ENCODE data around the gene NUBP2. TPM values are rescaled to one million over a fixed set of nuclear protein-coding genes. Genes with fewer than 3 reads are reported as not detected.

The NUBP2 gene, protein sequence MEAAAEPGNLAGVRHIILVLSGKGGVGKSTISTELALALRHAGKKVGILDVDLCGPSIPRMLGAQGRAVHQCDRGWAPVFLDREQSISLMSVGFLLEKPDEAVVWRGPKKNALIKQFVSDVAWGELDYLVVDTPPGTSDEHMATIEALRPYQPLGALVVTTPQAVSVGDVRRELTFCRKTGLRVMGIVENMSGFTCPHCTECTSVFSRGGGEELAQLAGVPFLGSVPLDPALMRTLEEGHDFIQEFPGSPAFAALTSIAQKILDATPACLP
- total RNA-seq = 28.0 TPM

DNA sequence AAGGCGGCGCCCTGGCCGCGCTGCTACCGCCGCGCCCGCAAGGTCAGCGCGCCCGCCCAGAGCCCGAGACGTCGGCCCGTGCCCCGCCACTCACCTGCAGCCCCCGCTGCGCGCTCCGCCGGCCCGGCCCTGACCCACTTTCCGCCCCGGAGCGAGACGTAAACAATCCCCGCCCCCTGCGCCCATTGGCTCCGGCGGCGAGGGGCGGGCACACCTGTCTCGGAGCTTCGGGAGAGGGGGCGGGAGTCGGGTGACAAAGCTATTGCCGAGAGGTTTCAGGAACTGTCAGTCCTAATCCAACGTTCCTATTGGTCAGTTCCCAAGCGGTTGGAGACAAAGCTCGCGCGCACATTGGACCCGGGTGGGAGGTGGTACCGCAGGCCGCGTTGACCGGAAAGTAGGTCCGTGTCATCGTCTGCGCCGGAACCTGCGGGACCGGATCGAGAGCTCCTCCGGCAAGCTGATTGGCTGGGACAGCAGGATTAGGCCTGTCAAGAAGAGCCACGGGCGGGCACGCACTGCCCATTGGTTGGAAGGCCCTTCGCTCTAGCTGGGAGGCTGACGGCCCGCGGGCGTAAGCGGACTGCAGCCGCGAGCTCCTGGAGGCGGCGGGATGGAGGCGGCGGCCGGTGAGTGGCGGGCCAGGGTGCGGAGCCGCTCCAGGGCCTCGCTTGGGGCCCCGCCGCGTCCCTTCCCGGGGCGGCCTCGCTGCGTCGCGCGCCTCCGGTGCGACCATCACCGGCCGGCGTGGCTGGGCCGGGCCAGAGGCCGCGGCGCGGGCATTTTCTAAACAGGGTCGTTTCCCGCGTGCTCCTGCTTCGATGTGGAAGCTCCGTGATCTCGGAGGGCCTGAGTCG, at the start of gene NUBP2, which contains the start of gene SPSB3:
Gene NUBP2 (plus strand): TSS at position 553 of the 857 bp plus-strand sequence. CDS start 61 bp downstream, at position 614.
Gene SPSB3 (minus strand): TSS at position 164 of the 857 bp plus-strand sequence. CDS start 1,088 bp downstream, outside the sequence.
- ATAC-seq (peak; percentile 98), DNase-seq (ENCODE audit: low spot score) (peak; percentile 99)
- intact Hi-C loops (cut with DNase I) = no loop called here

DNA sequence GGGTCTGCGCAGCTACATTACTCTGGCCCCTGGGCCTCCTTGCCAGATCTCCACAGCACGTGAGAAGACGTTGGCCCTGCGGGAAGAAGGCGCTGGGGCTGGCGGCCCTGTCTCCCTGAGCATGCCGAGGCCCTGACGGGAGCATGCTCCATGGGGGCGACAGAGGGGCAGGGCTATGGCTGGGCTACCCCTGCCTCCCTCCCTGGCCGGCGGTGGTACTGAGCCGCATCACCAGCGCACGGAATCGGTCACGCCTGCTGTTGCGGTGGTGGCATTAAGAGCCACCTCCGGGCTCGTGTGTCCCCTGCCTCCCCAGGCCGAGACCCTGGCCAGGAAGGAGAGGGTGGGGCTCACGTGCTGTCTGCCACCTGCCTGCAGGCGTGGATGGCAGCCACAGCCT, 48.6 kb upstream of the NUBP2 start:
- DNase-seq (ENCODE audit: low spot score) (peak; percentile 53), ATAC-seq (peak; percentile 20)
- intact Hi-C loops (cut with DNase I) = no loop called here

DNA sequence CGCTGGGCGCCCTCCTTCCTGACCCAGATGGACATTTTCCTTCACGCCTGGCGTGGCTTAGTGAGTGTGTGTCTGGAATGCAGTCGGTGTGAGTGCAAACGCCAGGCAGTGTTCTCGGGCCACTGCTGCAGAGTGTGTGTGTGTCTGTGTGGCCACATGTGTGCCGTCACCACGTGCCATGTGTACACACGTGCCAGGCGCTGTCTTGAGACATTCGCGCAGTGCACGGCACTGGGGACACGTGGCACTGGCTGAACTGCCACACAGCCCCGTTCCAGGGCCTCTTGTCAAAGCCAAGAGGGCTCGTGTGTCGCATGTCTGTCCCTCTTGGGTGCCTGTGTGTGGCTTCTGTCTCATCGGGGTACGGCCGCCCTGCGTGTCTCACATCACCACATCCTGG, 47.9 kb upstream of the NUBP2 start:
- no peak for ATAC-seq

DNA sequence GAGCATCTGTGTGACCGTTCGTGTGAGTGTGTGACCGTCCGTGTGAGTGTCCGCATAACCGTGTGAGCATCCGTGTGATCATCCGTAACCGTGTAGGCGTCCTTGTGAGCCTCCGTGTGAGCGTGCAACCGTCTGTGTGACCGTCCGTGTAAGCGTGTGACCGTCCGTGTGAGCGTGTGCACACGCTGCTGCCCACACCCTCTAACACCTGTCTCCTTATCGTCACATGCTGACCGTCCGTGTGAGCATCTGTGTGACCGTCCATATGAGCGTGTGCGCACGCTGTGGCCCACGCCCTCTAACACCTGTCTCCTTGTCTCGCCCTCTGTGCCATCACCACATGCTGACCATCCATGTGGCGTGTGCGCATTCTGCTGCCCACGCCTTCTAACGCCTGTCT, 42.5 kb upstream of the NUBP2 start:
- intact Hi-C loops (cut with DNase I) = no loop called here
- ATAC-seq = no peak
- DNase-seq (ENCODE audit: low spot score) = no peak

More for the DNA sequence above, 47.9 kb upstream of the NUBP2 start:
- intact Hi-C loops (cut with DNase I) = no loop called here
- DNase-seq (ENCODE audit: low spot score) = no peak

DNA sequence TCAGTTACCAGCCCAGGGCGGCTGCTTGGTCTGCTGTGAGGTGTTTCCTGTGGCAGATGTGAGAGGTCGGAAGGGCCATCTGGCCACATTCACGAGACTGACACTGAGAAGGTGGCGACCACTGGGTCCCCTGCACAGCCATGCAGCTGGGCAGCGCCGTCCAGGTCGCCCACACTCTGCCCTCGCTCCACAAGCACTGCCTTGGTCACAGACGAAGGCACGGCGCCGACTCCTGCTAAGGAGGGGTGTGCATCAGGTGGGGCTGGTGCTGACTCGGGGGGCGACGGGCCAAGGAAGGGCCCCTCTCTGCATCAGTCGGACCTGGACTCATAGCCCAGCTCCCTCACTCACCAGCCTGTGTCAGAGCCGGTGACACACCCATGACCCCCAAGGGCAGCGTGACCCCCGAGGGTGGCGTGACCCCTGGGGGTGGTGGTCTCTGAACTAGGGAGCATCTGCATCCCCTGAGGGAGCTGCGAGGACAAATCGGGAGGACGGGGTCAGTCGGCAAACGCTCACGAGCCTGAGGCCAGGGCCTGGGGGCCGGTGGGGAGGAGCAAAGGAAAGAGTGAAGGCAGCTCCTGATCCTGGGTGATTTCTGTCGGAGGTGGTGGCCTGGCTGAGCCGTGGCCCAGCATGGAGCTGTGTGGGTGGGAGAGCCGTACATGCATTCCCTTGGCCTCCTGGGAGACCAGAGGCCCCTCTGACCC, 41.8 kb upstream of the NUBP2 start:
- intact Hi-C loops (cut with DNase I) = no loop called here
- ATAC-seq = peak; percentile 10

DNA sequence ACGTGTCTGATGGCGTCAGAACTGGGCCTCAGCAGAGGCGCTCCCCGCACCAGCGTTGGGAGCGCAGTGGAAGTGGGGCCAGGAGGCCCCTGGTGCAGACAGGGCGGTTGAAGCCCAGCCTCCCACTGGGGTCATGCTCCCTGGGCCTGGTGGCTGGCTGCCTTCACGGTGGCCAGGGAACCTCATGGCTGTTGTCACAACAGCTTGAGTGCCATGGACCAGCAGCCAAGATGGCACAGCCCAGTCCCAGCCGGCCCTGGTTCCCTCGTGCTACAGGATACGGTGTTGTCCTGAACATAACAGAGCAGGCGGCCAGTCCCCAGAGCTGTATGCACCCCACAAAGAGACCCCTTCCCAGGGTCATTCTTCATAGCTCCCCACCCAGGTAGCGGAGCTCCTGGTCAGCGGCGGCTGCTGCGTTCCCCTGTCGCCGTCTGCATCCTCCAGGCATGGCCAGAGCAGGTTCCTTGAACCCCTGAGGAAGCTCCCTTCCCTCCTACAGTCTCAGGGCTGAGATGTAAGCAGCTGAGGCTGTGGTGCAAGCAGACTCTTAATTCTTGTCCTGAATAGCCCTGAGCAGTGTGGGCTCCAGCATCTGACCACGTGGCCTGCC, 41.1 kb upstream of the NUBP2 start:
- ATAC-seq = peak; percentile 22
- intact Hi-C loops (cut with DNase I) = no loop called here
- DNase-seq (ENCODE audit: low spot score) = peak; percentile 49

More for the DNA sequence above, 41.8 kb upstream of the NUBP2 start:
- peak; percentile 53 for DNase-seq (ENCODE audit: low spot score)

DNA sequence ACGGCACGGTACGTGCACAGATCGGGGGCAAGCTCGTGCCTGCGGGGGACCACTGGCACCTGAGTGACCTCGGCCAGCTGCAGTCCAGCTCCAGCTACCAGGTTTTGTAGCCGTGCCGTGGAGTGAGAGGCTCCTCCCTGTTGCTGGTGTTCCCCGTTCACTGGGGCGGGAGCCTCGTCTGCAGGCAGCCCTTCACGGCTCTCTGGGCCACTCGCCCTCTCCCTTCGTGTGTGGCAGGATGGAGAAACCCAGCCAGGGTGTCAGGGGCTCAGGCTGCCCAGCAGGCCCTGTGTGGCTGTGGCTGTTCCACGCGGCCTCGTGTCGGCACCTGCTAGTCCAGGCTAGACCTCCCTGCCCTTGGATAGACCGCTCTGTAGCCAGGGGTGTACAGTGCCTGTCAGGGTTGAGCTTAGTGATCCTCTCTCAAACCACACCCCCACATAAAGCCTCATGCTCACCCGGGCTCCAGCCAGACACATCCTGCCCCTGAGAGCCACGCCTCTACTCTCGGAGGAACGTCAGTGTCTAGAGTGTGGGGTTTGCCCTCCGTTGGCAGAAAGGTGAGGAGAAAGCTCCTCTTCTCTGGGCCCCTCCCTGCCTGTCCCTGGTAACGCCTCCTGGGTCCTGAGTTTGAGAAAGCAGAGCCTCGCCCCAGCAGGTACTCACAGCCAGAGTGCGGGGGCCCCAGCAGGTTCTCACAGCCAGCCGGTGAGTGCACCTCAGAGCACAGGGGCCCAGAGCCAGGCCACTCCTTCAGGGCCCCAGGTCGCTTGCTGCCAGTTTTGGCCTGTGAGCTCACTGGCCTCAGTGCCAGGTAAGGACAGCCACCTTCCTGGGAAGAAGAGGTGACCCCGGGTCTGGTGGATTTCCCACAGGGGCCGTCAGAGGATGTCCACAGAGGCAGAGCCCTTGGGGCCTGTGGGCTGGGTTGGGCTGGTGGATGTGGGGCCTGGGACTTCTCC, 39.1 kb upstream of the NUBP2 start:
- ATAC-seq (no peak), DNase-seq (ENCODE audit: low spot score) (peak; percentile 54)
- intact Hi-C loops (cut with DNase I) = no loop called here

DNA sequence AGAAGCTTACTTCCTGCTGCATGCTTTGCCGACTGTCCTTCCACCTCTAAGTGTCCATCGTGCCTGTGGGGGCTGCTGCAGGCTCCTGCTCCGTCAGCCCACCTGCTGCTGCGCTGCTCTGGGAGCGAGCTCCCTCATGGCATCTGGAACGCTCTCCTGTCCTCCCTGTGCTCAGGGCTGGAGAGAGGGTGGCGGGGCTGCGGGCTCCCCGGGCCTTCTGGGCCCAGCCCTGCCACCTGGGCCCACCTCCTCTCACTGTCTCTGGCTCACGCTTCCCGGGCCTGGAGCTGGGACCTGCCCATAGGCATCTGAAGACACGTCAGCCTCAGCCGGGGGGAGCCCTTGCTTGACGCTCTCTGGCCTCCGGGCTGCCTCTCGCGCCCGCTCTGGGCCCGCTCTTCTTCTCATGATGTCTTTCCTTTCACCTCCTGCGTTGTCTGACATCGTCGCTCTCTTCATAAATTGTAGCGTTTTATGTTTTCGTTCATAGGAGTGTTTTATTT, 38.4 kb upstream of the NUBP2 start:
- intact Hi-C loops (cut with DNase I) = no loop called here
- DNase-seq (ENCODE audit: low spot score) (peak; percentile 41), ATAC-seq (no peak)

DNA sequence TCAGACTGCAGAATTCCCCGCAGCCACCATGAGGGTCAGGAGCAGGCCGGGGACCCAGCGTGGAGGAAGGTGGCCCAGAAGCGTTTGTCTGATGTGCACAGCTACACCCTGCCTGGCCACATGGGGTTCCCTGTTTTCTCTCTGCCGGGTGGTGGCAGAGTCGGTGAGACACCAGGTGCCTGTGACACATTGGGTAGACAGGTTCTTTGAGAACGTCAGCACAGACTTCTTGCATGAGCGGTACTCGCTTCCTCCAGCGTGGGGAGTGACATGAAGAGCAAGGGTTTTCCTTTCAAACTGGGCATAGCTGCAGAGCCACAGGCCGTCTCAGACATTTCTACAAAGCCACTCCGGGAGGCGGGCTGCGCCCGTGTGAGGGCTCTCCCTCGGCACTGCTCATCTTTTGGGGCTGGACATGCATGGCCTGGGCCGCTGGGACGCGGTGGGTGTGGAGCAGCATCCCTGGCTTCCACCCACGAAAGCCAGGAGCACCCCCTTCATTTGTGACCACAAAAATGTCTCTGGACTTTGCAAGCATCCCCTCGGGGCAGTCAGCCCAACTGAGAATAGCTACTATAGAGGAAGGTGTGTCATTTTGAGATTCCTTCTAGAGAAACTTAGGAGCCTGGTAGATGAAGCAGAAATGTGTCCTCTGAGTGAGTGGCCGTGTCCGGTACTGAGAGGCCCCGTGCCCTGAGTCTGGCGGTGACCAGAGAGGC, 37.4 kb upstream of the NUBP2 start:
- no peak for ATAC-seq
- intact Hi-C loops (cut with DNase I) = no loop called here
- peak; percentile 44 for DNase-seq (ENCODE audit: low spot score)

DNA sequence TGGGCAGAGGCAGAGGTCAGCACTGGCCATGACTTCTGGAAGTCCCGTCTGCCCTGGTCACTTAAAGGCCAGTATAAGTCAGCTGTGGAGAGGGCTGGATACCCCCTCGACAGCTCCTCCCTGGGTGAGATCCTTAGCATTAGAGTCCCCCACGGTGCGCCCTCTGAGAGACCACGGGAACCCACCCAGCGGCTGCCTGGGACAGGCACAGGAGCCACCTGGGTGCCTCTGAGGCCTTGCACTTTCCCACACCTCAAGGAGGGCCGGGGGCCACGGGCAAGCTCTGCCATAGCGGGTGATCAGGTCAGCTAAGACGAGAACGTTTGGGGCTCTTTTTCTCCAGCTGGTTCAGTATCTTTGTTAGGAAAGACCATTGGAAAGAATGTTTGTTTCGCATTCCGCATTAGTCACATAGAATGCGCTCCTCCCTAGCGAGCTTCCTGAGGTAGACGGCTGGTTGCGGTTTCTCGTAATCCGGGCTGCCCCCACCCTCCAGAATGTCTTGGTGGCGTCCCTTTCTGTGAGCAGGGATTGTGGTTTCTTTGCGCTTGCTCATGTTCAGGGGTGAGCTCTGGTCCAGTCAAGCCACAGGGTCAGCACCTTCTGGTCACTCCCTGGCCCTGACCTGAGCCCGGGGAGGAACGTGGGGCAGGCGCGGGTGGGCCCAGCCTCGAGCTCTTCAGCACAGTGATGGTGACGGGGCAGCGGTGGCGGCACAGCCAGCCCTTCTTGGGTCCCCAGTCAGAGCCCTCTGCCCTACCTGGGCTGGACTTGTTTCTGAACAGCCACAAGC, 36.7 kb upstream of the NUBP2 start:
- intact Hi-C loops (cut with DNase I) = no loop called here
- ATAC-seq (no peak), DNase-seq (ENCODE audit: low spot score) (peak; percentile 47)

DNA sequence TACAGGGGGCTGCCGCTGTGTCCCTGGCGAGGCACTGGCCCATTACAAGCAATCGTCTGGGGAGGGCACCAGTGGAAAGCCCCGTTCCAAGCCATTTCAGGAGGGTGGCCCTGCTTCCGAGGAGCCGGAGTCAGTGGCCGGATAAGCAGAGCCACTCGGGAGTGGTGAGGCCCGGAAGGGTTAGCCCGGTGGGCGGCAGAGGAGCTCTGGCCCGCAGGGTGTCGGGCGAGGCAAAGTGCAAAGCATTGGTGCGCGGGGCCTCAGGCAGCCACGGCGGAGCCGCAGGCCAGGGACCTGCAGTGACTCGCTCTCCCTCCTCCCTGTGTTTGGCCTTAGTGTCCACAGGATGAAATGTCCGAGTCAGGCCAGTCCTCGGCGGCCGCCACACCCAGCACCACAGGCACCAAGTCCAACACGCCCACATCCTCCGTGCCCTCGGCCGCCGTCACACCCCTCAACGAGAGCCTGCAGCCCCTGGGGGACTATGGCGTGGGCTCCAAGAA, 36.0 kb upstream of the NUBP2 start:
- no peak for ATAC-seq
- intact Hi-C loops (cut with DNase I) = no loop called here
- DNase-seq (ENCODE audit: low spot score) = peak; percentile 57

DNA sequence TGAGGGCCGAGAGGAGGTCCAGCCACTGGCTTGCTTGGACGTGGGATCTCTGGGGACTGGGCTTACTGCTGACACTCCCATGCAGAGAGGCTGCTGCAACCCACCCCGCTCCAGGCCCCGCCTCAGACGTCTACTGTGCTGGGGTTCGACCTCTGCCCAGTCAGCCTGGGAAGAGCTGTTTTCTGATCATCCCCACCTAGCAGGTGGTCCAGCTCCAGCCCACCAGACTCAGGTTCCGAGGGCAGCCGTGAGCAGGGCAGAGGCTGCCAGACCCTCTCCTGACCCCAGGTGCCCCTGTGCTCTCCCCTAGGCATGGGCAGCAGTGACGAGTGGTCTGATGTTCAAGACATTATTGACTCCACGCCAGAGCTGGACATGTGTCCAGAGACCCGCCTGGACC, 34.8 kb upstream of the NUBP2 start:
- intact Hi-C loops (cut with DNase I) = no loop called here
- DNase-seq (ENCODE audit: low spot score) = peak; percentile 46
- ATAC-seq = no peak

DNA sequence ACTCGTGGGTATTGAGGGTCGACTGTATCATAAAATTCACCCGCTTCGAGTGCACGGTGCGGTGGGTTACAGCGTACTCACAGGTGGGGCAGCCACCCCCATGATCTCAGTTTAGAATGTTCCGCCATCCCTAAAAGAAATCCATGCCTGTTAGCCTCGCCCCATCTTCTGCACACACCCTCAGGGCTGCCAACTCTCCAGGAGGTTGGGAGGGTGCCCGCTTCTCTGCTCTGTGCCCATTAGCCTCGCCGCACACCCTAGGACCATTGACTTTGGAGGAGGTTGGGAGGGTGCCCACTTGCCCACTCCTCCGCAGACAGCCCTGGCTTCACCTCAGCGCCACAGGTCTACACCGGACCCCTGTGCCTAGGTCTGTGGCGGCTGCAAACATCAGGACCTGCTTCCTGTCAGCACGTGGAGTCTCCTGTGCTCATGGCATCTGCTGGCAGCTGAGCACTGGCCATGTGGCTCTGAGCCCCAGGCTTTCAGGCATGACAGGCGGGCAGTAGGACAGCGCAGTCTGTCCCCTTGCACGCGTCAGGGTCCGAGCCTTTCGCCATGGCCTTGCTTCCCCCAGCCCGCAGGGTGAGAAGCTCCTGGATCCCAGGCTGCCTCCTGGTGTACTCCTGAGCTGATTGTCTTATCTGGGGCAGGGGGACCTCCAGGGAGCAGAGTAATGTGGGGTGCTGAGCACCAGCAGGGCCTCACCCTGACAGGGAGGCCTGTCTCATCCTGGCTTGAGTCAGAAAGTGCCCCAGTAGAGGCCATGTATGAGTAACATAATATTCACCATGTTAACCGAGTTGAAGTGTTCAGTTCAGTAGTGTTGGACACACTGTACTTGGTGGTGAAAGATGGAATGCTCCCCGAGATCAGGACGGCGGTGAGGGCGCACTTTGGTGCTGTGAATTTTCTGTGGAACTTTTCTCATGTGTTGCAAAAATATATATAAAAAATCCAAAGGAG, 33.3 kb upstream of the NUBP2 start:
- DNase-seq (ENCODE audit: low spot score) (peak; percentile 45), ATAC-seq (peak; percentile 8)
- intact Hi-C loops (cut with DNase I) = no loop called here

DNA sequence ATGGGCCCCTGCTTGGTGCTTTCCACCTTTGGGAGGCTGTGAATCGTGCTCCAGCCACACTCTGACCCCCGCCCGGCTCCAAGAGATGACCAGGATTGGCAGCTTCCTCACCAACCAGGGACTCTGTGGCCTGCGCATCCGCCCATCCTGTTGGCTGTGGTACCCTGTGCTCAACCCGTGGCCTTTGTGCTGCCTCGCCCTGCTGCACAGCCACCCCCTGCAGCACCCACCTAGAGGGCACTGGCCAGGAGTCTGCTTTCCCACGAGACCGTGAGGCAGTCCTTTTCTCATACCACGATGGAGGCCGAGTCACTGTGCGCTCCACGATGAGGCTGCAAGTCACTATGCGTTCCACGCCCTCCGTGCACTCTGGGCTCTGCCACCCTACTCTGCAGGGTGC, 30.8 kb upstream of the NUBP2 start:
- intact Hi-C loops (cut with DNase I) = no loop called here
- peak; percentile 56 for DNase-seq (ENCODE audit: low spot score)

DNA sequence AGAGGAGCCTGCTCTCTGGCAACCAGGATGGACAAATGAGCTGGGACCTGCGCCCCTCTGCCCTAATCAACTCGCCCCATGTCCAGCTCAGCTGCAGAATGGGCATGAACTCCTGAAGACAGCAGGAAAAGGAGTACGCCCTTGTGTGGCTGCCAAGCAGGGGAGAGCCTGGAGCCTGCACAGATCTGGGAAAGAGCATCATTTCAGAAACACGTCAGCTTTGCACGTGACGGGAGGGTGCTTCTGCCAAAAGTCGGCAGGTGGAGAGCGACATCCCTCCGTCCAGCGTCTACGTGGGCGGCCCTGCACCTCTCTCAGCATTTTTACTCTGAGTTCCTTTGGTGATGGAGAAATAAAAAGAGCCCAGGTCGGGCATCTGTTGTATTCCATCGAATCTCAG, 29.9 kb upstream of the NUBP2 start:
- ATAC-seq = no peak
- DNase-seq (ENCODE audit: low spot score) = peak; percentile 38
- intact Hi-C loops (cut with DNase I) = no loop called here

More for the DNA sequence above, 30.8 kb upstream of the NUBP2 start:
- ATAC-seq = no peak

All from sciatic nerve (tissue), 2 donors.